Measurements from ENCODE around the gene MKLN1.
"Not testable (repeated sequence)": the region's sequence is repeated elsewhere in the genome, so short reads cannot be mapped to it uniquely, and the experiment has no call there.

MKLN1 gene

GRCh38 chr7:131424219-131424822, 96.6 kb downstream of the MKLN1 start:
- Histone ChIP-seq H3K9me3 (ENCODE audit: control insufficient read depth, low read length) (no peaks in the 10 kb centered on the region), H3K36me3 (ENCODE audit: control insufficient read depth, insufficient read depth, low read length) (no peaks in the 10 kb centered on the region), H3K27me3 (replicated peaks; ENCODE audit: control insufficient read depth, insufficient read depth, low read length, poor library complexity, severe bottlenecking) (no peaks in the 10 kb centered on the region), H3K4me1 (ENCODE audit: control insufficient read depth, insufficient read depth, low read length, poor library complexity, severe bottlenecking) (no peaks in the 10 kb centered on the region), H3K4me3 (ENCODE audit: insufficient read depth, low read depth, low read length, poor library complexity, severe bottlenecking) (no peak overlapping the region), H3K27ac (ENCODE audit: insufficient read depth, low read length, poor library complexity, severe bottlenecking) (no peak overlapping the region)
- no peak for DNase-seq

- H3K9me3 ChIP-seq (ENCODE audit: control insufficient read depth, low read length): no peaks in the 10 kb centered on the region
- no peaks in the 10 kb centered on the region for H3K27me3 ChIP-seq (replicated peaks; ENCODE audit: control insufficient read depth, insufficient read depth, low read length, poor library complexity, severe bottlenecking)
- H3K4me1 ChIP-seq (ENCODE audit: control insufficient read depth, insufficient read depth, low read length, poor library complexity, severe bottlenecking): no peaks in the 10 kb centered on the region
- no peak overlapping the region for H3K27ac ChIP-seq (ENCODE audit: insufficient read depth, low read length, poor library complexity, severe bottlenecking)
- no peak for DNase-seq
- H3K4me3 ChIP-seq (ENCODE audit: insufficient read depth, low read depth, low read length, poor library complexity, severe bottlenecking): no peak overlapping the region
- peaks cover 11% of the 10 kb centered on the region for H3K36me3 ChIP-seq (ENCODE audit: control insufficient read depth, insufficient read depth, low read length)
Measured at GRCh38 chr7:131425992-131426391, 98.3 kb downstream of the MKLN1 start.

DNA sequence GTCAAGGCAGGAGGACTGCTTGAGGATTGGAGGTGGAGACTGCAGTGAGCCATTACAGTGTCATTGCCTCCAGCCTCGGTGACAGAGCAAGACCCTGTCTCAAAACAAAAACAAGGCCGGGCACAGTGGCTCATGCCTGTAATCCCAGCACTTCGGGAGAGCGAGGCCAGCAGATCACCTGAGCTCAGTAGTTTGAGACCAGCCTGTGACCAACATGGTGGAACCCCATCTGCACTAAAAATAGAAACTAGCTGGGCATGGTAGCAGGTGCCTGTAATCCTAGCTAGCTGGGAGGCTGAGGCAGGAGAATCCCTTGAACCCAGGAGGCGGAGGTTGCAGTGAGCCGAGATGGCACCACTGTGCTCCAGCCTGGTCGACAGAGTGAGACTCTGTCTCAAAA, 103.2 kb downstream of the MKLN1 start:
- H3K4me3 ChIP-seq (ENCODE audit: insufficient read depth, low read depth, low read length, poor library complexity, severe bottlenecking); DNase-seq; H3K9me3 ChIP-seq (ENCODE audit: control insufficient read depth, low read length); H3K27ac ChIP-seq (ENCODE audit: insufficient read depth, low read length, poor library complexity, severe bottlenecking); H3K27me3 ChIP-seq (replicated peaks; ENCODE audit: control insufficient read depth, insufficient read depth, low read length, poor library complexity, severe bottlenecking); H3K4me1 ChIP-seq (ENCODE audit: control insufficient read depth, insufficient read depth, low read length, poor library complexity, severe bottlenecking): not testable (repeated sequence)
- peaks cover 32% of the 10 kb centered on the region for H3K36me3 ChIP-seq (ENCODE audit: control insufficient read depth, insufficient read depth, low read length)

GRCh38 chr7:131431289-131431688, 103.6 kb downstream of the MKLN1 start:
- Histone ChIP-seq H3K27me3 (replicated peaks; ENCODE audit: control insufficient read depth, insufficient read depth, low read length, poor library complexity, severe bottlenecking) (no peaks in the 10 kb centered on the region), H3K4me3 (ENCODE audit: insufficient read depth, low read depth, low read length, poor library complexity, severe bottlenecking) (no peak overlapping the region), H3K36me3 (ENCODE audit: control insufficient read depth, insufficient read depth, low read length) (peaks cover 32% of the 10 kb centered on the region), H3K4me1 (ENCODE audit: control insufficient read depth, insufficient read depth, low read length, poor library complexity, severe bottlenecking) (no peaks in the 10 kb centered on the region), H3K27ac (ENCODE audit: insufficient read depth, low read length, poor library complexity, severe bottlenecking) (no peak overlapping the region), H3K9me3 (ENCODE audit: control insufficient read depth, low read length) (no peaks in the 10 kb centered on the region)
- DNase-seq: no peak

DNA sequence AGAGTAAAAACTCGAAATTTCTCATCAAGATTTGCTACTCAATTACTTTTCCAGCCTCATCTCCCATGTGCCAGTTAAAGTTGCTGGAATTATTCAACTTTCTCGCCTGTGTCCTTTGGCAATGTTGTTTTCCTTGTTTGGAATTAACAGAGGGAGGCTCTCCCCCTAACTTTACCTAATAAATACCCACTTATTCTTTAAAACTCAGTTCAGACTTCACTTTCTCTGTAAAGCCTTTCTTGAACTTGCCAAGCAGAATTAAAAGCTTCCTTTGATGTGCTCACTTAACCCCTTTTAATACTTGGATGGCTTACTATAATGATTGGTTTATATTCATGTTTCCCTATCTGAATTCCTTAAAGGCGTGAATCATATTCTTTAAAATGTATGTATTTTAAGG, 104.1 kb downstream of the MKLN1 start:
- Histone ChIP-seq H3K9me3 (ENCODE audit: control insufficient read depth, low read length) (no peaks in the 10 kb centered on the region), H3K36me3 (ENCODE audit: control insufficient read depth, insufficient read depth, low read length) (peaks cover 32% of the 10 kb centered on the region), H3K27ac (ENCODE audit: insufficient read depth, low read length, poor library complexity, severe bottlenecking) (no peak overlapping the region), H3K4me3 (ENCODE audit: insufficient read depth, low read depth, low read length, poor library complexity, severe bottlenecking) (no peak overlapping the region), H3K27me3 (replicated peaks; ENCODE audit: control insufficient read depth, insufficient read depth, low read length, poor library complexity, severe bottlenecking) (no peaks in the 10 kb centered on the region), H3K4me1 (ENCODE audit: control insufficient read depth, insufficient read depth, low read length, poor library complexity, severe bottlenecking) (no peaks in the 10 kb centered on the region)
- DNase-seq: no peak

GRCh38 chr7:131436384-131436783, 108.7 kb downstream of the MKLN1 start:
- Histone ChIP-seq H3K36me3 (ENCODE audit: control insufficient read depth, insufficient read depth, low read length) (peaks cover 45% of the 10 kb centered on the region), H3K4me1 (ENCODE audit: control insufficient read depth, insufficient read depth, low read length, poor library complexity, severe bottlenecking) (no peaks in the 10 kb centered on the region), H3K27ac (ENCODE audit: insufficient read depth, low read length, poor library complexity, severe bottlenecking) (no peak overlapping the region), H3K27me3 (replicated peaks; ENCODE audit: control insufficient read depth, insufficient read depth, low read length, poor library complexity, severe bottlenecking) (no peaks in the 10 kb centered on the region), H3K4me3 (ENCODE audit: insufficient read depth, low read depth, low read length, poor library complexity, severe bottlenecking) (no peak overlapping the region), H3K9me3 (ENCODE audit: control insufficient read depth, low read length) (no peaks in the 10 kb centered on the region)
- no peak for DNase-seq

DNA sequence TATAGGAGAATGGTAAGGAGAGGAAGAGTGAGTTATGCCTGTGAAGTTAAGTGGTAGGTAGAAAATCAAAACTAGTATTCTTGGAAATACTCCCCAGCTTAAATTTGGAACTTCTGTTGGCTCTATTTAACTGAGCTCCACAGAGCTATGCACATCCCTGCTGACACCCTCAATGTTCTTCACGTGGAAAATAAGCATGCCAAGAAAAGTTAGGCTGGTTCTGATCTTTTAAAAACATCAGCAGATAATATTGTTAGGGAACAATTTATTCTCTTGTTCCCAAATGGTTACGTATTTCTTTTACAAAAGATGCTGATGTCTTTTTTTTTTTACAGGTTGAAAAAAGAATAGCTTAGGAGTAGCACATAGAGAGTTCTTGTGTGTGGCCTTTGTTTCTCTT, 111.3 kb downstream of the MKLN1 start:
- Histone ChIP-seq H3K4me1 (ENCODE audit: control insufficient read depth, insufficient read depth, low read length, poor library complexity, severe bottlenecking) (no peaks in the 10 kb centered on the region), H3K27me3 (replicated peaks; ENCODE audit: control insufficient read depth, insufficient read depth, low read length, poor library complexity, severe bottlenecking) (no peaks in the 10 kb centered on the region), H3K9me3 (ENCODE audit: control insufficient read depth, low read length) (no peaks in the 10 kb centered on the region), H3K27ac (ENCODE audit: insufficient read depth, low read length, poor library complexity, severe bottlenecking) (no peak overlapping the region), H3K36me3 (ENCODE audit: control insufficient read depth, insufficient read depth, low read length) (peaks cover 30% of the 10 kb centered on the region), H3K4me3 (ENCODE audit: insufficient read depth, low read depth, low read length, poor library complexity, severe bottlenecking) (no peak overlapping the region)
- DNase-seq: no peak

DNA sequence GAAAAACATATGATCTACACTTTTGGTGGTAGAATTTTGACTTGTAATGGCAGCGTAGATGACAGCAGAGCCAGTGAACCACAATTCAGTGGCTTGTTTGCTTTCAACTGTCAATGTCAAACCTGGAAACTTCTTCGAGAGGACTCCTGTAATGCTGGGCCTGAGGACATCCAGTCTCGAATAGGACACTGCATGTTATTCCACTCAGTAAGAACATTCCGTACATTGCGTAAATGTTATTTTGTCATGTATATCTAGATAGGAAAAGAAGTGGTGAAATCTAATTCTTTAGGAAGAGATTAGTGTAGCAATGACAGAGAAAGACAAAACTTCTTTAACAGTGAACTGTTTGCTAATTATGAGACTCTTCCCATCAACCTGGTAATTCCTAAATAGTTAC, 115.8 kb downstream of the MKLN1 start:
- DNase-seq: no peak
- Histone ChIP-seq H3K4me1 (ENCODE audit: control insufficient read depth, insufficient read depth, low read length, poor library complexity, severe bottlenecking) (no peaks in the 10 kb centered on the region), H3K27ac (ENCODE audit: insufficient read depth, low read length, poor library complexity, severe bottlenecking) (no peak overlapping the region), H3K27me3 (replicated peaks; ENCODE audit: control insufficient read depth, insufficient read depth, low read length, poor library complexity, severe bottlenecking) (no peaks in the 10 kb centered on the region), H3K36me3 (ENCODE audit: control insufficient read depth, insufficient read depth, low read length) (peaks cover 24% of the 10 kb centered on the region), H3K9me3 (ENCODE audit: control insufficient read depth, low read length) (no peaks in the 10 kb centered on the region), H3K4me3 (ENCODE audit: insufficient read depth, low read depth, low read length, poor library complexity, severe bottlenecking) (no peak overlapping the region)

- Histone ChIP-seq H3K4me3 (ENCODE audit: insufficient read depth, low read depth, low read length, poor library complexity, severe bottlenecking) (no peak overlapping the region), H3K9me3 (ENCODE audit: control insufficient read depth, low read length) (no peaks in the 10 kb centered on the region), H3K27ac (ENCODE audit: insufficient read depth, low read length, poor library complexity, severe bottlenecking) (no peak overlapping the region), H3K27me3 (replicated peaks; ENCODE audit: control insufficient read depth, insufficient read depth, low read length, poor library complexity, severe bottlenecking) (no peaks in the 10 kb centered on the region), H3K4me1 (ENCODE audit: control insufficient read depth, insufficient read depth, low read length, poor library complexity, severe bottlenecking) (no peaks in the 10 kb centered on the region), H3K36me3 (ENCODE audit: control insufficient read depth, insufficient read depth, low read length) (peaks cover 19% of the 10 kb centered on the region)
- no peak for DNase-seq
Measured at GRCh38 chr7:131444683-131445082, 117.0 kb downstream of the MKLN1 start.

- Histone ChIP-seq H3K27ac (ENCODE audit: insufficient read depth, low read length, poor library complexity, severe bottlenecking) (no peak overlapping the region), H3K4me1 (ENCODE audit: control insufficient read depth, insufficient read depth, low read length, poor library complexity, severe bottlenecking) (no peaks in the 10 kb centered on the region), H3K36me3 (ENCODE audit: control insufficient read depth, insufficient read depth, low read length) (peaks cover 22% of the 10 kb centered on the region), H3K4me3 (ENCODE audit: insufficient read depth, low read depth, low read length, poor library complexity, severe bottlenecking) (no peak overlapping the region), H3K27me3 (replicated peaks; ENCODE audit: control insufficient read depth, insufficient read depth, low read length, poor library complexity, severe bottlenecking) (no peaks in the 10 kb centered on the region), H3K9me3 (ENCODE audit: control insufficient read depth, low read length) (no peaks in the 10 kb centered on the region)
- DNase-seq: no peak
Measured at GRCh38 chr7:131449373-131449902, 121.8 kb downstream of the MKLN1 start.
